Right ventricle myocardium inferior (tissue), 1 donor: Measurements from ENCODE around the gene AMBP. TPM values are rescaled to one million over a fixed set of nuclear protein-coding genes. Genes with fewer than 3 reads are reported as not detected.
"Not testable (repeated sequence)": the region's sequence is repeated elsewhere in the genome, so short reads cannot be mapped to it uniquely, and the experiment has no call there.

Source experiments
- ATAC-seq: fragments of 200-7000 bp; cut with Tn5 transposase; one replicate; pipeline ENCODE4 v1.9.1; 2020; ENCODE audit warnings: mild to moderate bottlenecking, moderate library complexity
- DNase-seq: peaks from one replicate; pipeline ENCODE4 v3.0.0; 2021; ENCODE audit errors: missing footprints
- intact Hi-C: fragments of 100-400 bp; cut with DNase I; formaldehyde crosslinking; loops from one replicate; pipeline ENCODE4 v1.11.0; 2022
- total RNA-seq: library from RNA; stranded (reverse); fragmentation: NEBNext Ultra II Directional; extraction: Animal tissue kit (Norgen Biotek cat#: 25700); gene quantifications from one replicate; pipeline ENCODE4 v1.2.1, GENCODE V29; 2021
- donor health status: DM: no; HTN: yes; CAD: no; lungs with severe emphysema.

AMBP gene
- total RNA-seq, 1 donor from 2014 or later: not detected

GRCh38 chr9:114059047-114059803 lies 18.9 kb downstream of the AMBP start:
- DNase-seq: no peak
- ATAC-seq: peak; percentile 42

GRCh38 chr9:114058688-114059046 lies 19.4 kb downstream of the AMBP start:
- ATAC-seq: no peak
- intact Hi-C loops: no loop called here
- no peak for DNase-seq

More at GRCh38 chr9:114059047-114059803, 18.9 kb downstream of the AMBP start:
- intact Hi-C loops: no loop called here

- DNase-seq (no peak), ATAC-seq (no peak)
- intact Hi-C loops: no loop called here
These were observed 20.8 kb downstream of the AMBP start for GRCh38 chr9:114057161-114057885.

GRCh38 chr9:114056527-114056926 lies 21.6 kb downstream of the AMBP start:
- DNase-seq (no peak), ATAC-seq (no peak)
- intact Hi-C loops: no loop called here

GRCh38 chr9:114055894-114056293 lies 22.2 kb downstream of the AMBP start:
- intact Hi-C loops: no loop called here
- ATAC-seq (no peak), DNase-seq (no peak)

- no peak for DNase-seq
- no peak for ATAC-seq
- intact Hi-C loops: no loop called here
These were observed 23.0 kb downstream of the AMBP start for GRCh38 chr9:114055061-114055460.

GRCh38 chr9:114054191-114054690 lies 23.9 kb downstream of the AMBP start:
- intact Hi-C loops: no loop called here

GRCh38 chr9:114053246-114054005 lies 24.7 kb downstream of the AMBP start:
- no peak for DNase-seq

More at GRCh38 chr9:114054191-114054690, 23.9 kb downstream of the AMBP start:
- ATAC-seq (no peak), DNase-seq (no peak)

GRCh38 chr9:114051706-114052105 lies 26.4 kb downstream of the AMBP start:
- no peak for DNase-seq
- intact Hi-C loops: no loop called here
- ATAC-seq: no peak

More at GRCh38 chr9:114053246-114054005, 24.7 kb downstream of the AMBP start:
- intact Hi-C loops: no loop called here
- no peak for ATAC-seq

- intact Hi-C loops: no loop called here
- no peak for DNase-seq
- ATAC-seq: no peak
These were observed 26.8 kb downstream of the AMBP start for GRCh38 chr9:114051281-114051680.

GRCh38 chr9:114050646-114051045 lies 27.5 kb downstream of the AMBP start:
- intact Hi-C loops: no loop called here
- no peak for ATAC-seq
- no peak for DNase-seq

GRCh38 chr9:114050226-114050568 lies 27.9 kb downstream of the AMBP start:
- DNase-seq: no peak
- no peak for ATAC-seq
- intact Hi-C loops: no loop called here

GRCh38 chr9:114049441-114050225 lies 28.5 kb downstream of the AMBP start:
- DNase-seq (no peak), ATAC-seq (no peak)
- intact Hi-C loops: no loop called here

GRCh38 chr9:114048533-114049415 lies 29.3 kb downstream of the AMBP start:
- intact Hi-C loops: no loop called here
- DNase-seq (no peak), ATAC-seq (no peak)

- DNase-seq (no peak), ATAC-seq (no peak)
- intact Hi-C loops: no loop called here
These were observed 30.4 kb downstream of the AMBP start for GRCh38 chr9:114047717-114048116.

- no peak for DNase-seq
- ATAC-seq: no peak
- intact Hi-C loops: no loop called here
These were observed 31.2 kb downstream of the AMBP start for GRCh38 chr9:114046875-114047274.

- no peak for DNase-seq
- no peak for ATAC-seq
- intact Hi-C loops: no loop called here
These were observed 31.8 kb downstream of the AMBP start for GRCh38 chr9:114046237-114046755.

GRCh38 chr9:114043660-114044059 lies 34.4 kb downstream of the AMBP start:
- intact Hi-C loops, DNase-seq, ATAC-seq: not testable (repeated sequence)
